HepG2 (cell line): ENCODE results near the gene ARHGEF39. TPM values are rescaled to one million over a fixed set of nuclear protein-coding genes. Genes with fewer than 3 reads are reported as not detected.

Source experiments
- ATAC-seq: fragments of 200-7000 bp; cut with Tn5 transposase; 3 replicates; pipeline ENCODE4 v1.9.1; 2020; ENCODE audit warnings: mild to moderate bottlenecking, moderate library complexity
- BruUV-seq: library from RNA; stranded (reverse); fragments of 400-500 nt; replicated peaks from 2 replicates; lab custom pipeline; 2021; lab: Mats Ljungman, UMichigan
- CTCF ChIA-PET: fragments of 300-600 bp; formaldehyde crosslinking; extraction: SDS; loops from one replicate; lab custom pipeline; 2021; ENCODE audit warnings: low total read pairs, inconsistent platforms, low intra/inter-chr PET ratio; lab: Yijun Ruan, JAX
- POLR2A ChIA-PET: fragments of 350-600 bp; sonication (Branson Sonifier 250); formaldehyde crosslinking; loops from one replicate; lab custom pipeline; 2020; ENCODE audit warnings: antibody characterized with exemption, inconsistent platforms; lab: Yijun Ruan, JAX
- DNase-seq: peaks from one replicate; pipeline ENCODE4 v3.0.0-alpha.2; 2015; ENCODE audit warnings: low spot score
- FAIRE-seq: peaks from 3 replicates; lab custom pipeline; 2011; peaks lifted over from hg19 to GRCh38; lab: Jason Lieb, UNC
- H2AFZ ChIP-seq: one replicate; pipeline ENCODE4 v1.6.1; 2011; ENCODE audit warnings: low read length, inconsistent platforms
- H3K27ac ChIP-seq: fragments of 300-600 bp; 3 replicates; pipeline ENCODE4 v1.8.0; 2011; ENCODE audit warnings: mixed run types, mild to moderate bottlenecking, mixed read lengths, low read length, inconsistent platforms; ENCODE audit not compliant: insufficient read depth; ENCODE audit errors: extremely low read length
- H3K27me3 ChIP-seq, 2 experiments: fragments of 200-600 bp in 1 of 2; 2 replicates in 1 of 2; 3 replicates in 1 of 2; pipeline versions ENCODE4 v1.6.0 to v1.8.0; 2011; ENCODE audit warnings: low read length in 2 of 2, mild to moderate bottlenecking in 2 of 2, moderate library complexity in 2 of 2, inconsistent platforms in 1 of 2; ENCODE audit not compliant: insufficient read depth in 2 of 2, control insufficient read depth in 1 of 2
- H3K36me3 ChIP-seq, 2 experiments: fragments of 200-600 bp in 1 of 2; replicated peaks in 1 of 2; 2 replicates in 1 of 2; 3 replicates in 1 of 2; pipeline versions ENCODE4 v1.5.1 to v1.8.0; 2011; ENCODE audit warnings: low read length in 2 of 2, inconsistent platforms in 1 of 2; ENCODE audit not compliant: insufficient read depth in 2 of 2, control insufficient read depth in 1 of 2
- H3K4me1 ChIP-seq: 2 replicates; pipeline ENCODE4 v1.5.1; 2012; ENCODE audit warnings: low read length, inconsistent platforms; ENCODE audit not compliant: insufficient read depth
- H3K4me2 ChIP-seq: 2 replicates; pipeline ENCODE4 v1.6.0; 2011; ENCODE audit warnings: low read depth, low read length, inconsistent platforms
- H3K4me3 ChIP-seq, 3 experiments: fragments of 200-600 bp in 1 of 3; sonication (generic), shearing (Covaris generic) in 1 of 3; replicated peaks in 1 of 3; 2 replicates each; pipeline ENCODE4 v1.5.1; 2011 to 2016; ENCODE audit warnings: low read length in 3 of 3, inconsistent platforms in 2 of 3, low read depth in 2 of 3, mild to moderate bottlenecking in 2 of 3, control low read depth in 1 of 3, mixed read lengths in 1 of 3; ENCODE audit not compliant: insufficient read depth in 1 of 3
- H3K79me2 ChIP-seq: one replicate; pipeline ENCODE4 v1.6.1; 2011; ENCODE audit warnings: low read length, inconsistent platforms; ENCODE audit not compliant: insufficient read depth
- H3K9ac ChIP-seq: 2 replicates; pipeline ENCODE4 v1.6.0; 2011; ENCODE audit warnings: mild to moderate bottlenecking, low read depth, low read length, inconsistent platforms; ENCODE audit not compliant: insufficient read depth
- H3K9me3 ChIP-seq: 2 replicates; pipeline ENCODE4 v1.5.1; 2012; ENCODE audit warnings: mild to moderate bottlenecking, low read length
- H4K20me1 ChIP-seq: 2 replicates; pipeline ENCODE4 v1.6.0; 2011; ENCODE audit warnings: inconsistent platforms, mild to moderate bottlenecking, low read length, moderate library complexity; ENCODE audit not compliant: insufficient read depth
- ARNTL ChIP-seq: sonication (generic); formaldehyde crosslinking; IDR thresholded peaks from 2 replicates; pipeline ENCODE4 v1.4.0; 2020; ENCODE audit warnings: mild to moderate bottlenecking, missing genetic modification reagents
- FOXJ3 ChIP-seq: sonication (generic); formaldehyde crosslinking; IDR thresholded peaks from 2 replicates; pipeline ENCODE4 v1.4.0; 2020; ENCODE audit warnings: missing genetic modification reagents, mild to moderate bottlenecking, borderline replicate concordance
- HDAC1 ChIP-seq: sonication (generic); formaldehyde crosslinking; IDR thresholded peaks from 2 replicates; pipeline ENCODE4 v1.5.1; 2020; ENCODE audit warnings: mild to moderate bottlenecking, missing genetic modification reagents
- HOMEZ ChIP-seq: IDR thresholded peaks from 2 replicates; pipeline ENCODE4 v1.6.1; 2016; ENCODE audit warnings: low read depth
- MIER2 ChIP-seq: IDR thresholded peaks from 2 replicates; pipeline ENCODE4 v1.6.1; 2016; ENCODE audit warnings: missing biosample characterization, missing genetic modification reagents
- PRMT3 ChIP-seq: sonication (generic); formaldehyde crosslinking; IDR thresholded peaks from 2 replicates; pipeline ENCODE4 v1.8.1; 2022; ENCODE audit warnings: low read depth, mild to moderate bottlenecking, moderate library complexity, missing genetic modification reagents, borderline replicate concordance
- ZNF143 ChIP-seq: sonication (generic); formaldehyde crosslinking; IDR thresholded peaks from 2 replicates; pipeline ENCODE4 v1.4.0; 2020; ENCODE audit warnings: missing genetic modification reagents
- ZNF484 ChIP-seq: sonication (generic); formaldehyde crosslinking; IDR thresholded peaks from 2 replicates; pipeline ENCODE4 v1.5.1; 2020; ENCODE audit warnings: mild to moderate bottlenecking, low read depth, missing genetic modification reagents, borderline replicate concordance
- WGBS: methylation state at CpG from one replicate; pipeline ENCODE4 v1.1.6; 2017; ENCODE audit warnings: low lambda C conversion rate; 5-methylcytosine and 5-hydroxymethylcytosine counted together
- in situ Hi-C: cut with HindIII; loops from 2 replicates; pipeline ENCODE4 v1.10.0; 2017; ENCODE audit warnings: low pct_unique_long_range_greater_than_20kb; ENCODE audit not compliant: extremely low pct_ligation_motif_present
- intact Hi-C: fragments of 100-400 bp; cut with micrococcal nuclease; formaldehyde crosslinking; loops from one replicate; pipeline ENCODE4 v1.10.0; 2022; ENCODE audit not compliant: unreplicated experiment
- polyA plus RNA-seq, 8 experiments: library from polyadenylated mRNA; depleted of rRNA in 3 of 8; stranded (reverse) in 7 of 8; unstranded in 1 of 8; fragments of >200 nt; fragmentation: Illumina TruSeq in 4 of 8; extraction: Trizol in 4 of 8; gene quantifications; 2 replicates each; pipeline versions ENCODE4 v1.2.1 to v1.2.3, GENCODE V29; 2011 to 2016; ENCODE audit warnings: low read depth in 4 of 8, missing spikeins in 1 of 8, mixed read lengths in 1 of 8; ENCODE audit not compliant: insufficient read depth in 1 of 8
- total RNA-seq, 5 experiments: library from RNA; depleted of rRNA; stranded (reverse); fragments of >200 nt; fragmentation: Illumina TruSeq; extraction: Trizol; gene quantifications; 2 replicates each; pipeline ENCODE4 v1.2.3, GENCODE V29; 2016; ENCODE audit warnings: low read depth in 1 of 5
- TF ChIP-seq, protein P1 (sequence below): sonication (generic); formaldehyde crosslinking; IDR thresholded peaks from 2 replicates; pipeline ENCODE4 v1.8.0; 2022; ENCODE audit warnings: mild to moderate bottlenecking, missing genetic modification reagents, moderate library complexity
- TF ChIP-seq, protein P2 (sequence below): sonication (generic); formaldehyde crosslinking; IDR thresholded peaks from 2 replicates; pipeline ENCODE4 v1.4.0; 2020; ENCODE audit warnings: mild to moderate bottlenecking, missing genetic modification reagents

The ARHGEF39 gene
- total and polyA plus RNA-seq, 2 of the 13 experiments (the other 11 are each of a cell fraction or from before 2014, with no cell fraction given), result 11.2 to 12.3 TPM

DNA sequence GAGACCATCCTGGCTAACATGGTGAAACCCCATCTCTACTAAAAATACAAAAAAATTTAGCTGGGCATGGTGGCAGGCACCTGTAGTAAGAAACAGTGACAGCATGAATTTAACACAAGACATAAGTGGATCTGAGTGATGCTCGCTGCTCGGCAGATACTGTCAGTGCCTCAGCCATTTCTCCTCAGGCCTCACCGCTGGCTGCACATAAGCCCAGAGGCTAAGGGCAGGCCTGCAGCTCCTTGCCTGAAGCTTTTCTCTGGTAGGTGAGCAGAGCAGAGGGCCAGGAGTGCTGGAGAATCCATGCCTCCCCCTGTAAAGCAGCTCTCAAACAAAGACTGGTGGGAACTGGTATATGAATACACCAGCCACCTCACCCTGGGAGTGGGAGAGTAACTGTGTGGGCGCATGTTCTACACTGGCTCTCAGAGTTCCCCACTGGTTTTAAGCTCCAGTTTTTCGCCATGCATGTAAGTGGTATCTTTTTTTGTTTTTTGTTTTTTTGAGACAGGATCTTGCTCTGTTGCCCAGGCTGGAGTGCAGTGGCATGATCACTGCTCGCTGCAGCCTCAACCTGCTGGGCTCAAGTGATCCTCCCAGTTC, 36.5 kb downstream of the ARHGEF39 start:
- DNase-seq, result no peak
- in situ Hi-C loops, result no loop called here
- Histone ChIP-seq H3K4me3 (no peak overlapping the region), H3K27me3 (no peaks in the 10 kb centered on the region; a peak in 2 of 5 replicates), H3K9ac (no peak overlapping the region), H3K9me3 (no peaks in the 10 kb centered on the region), H3K79me2 (no peaks in the 10 kb centered on the region), H2AFZ (no peak overlapping the region), H3K27ac (no peak overlapping the region), H4K20me1 (no peaks in the 10 kb centered on the region), H3K36me3 (no peaks in the 10 kb centered on the region), H3K4me1 (no peaks in the 10 kb centered on the region), H3K4me2 (no peak overlapping the region)
- TF ChIP-seq, protein P1, sequence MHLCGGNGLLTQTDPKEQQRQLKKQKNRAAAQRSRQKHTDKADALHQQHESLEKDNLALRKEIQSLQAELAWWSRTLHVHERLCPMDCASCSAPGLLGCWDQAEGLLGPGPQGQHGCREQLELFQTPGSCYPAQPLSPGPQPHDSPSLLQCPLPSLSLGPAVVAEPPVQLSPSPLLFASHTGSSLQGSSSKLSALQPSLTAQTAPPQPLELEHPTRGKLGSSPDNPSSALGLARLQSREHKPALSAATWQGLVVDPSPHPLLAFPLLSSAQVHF (CRISPR knock-in tag), result no peak
- TF ChIP-seq ARNTL (CRISPR knock-in tag), result no peak
- TF ChIP-seq, protein P2, sequence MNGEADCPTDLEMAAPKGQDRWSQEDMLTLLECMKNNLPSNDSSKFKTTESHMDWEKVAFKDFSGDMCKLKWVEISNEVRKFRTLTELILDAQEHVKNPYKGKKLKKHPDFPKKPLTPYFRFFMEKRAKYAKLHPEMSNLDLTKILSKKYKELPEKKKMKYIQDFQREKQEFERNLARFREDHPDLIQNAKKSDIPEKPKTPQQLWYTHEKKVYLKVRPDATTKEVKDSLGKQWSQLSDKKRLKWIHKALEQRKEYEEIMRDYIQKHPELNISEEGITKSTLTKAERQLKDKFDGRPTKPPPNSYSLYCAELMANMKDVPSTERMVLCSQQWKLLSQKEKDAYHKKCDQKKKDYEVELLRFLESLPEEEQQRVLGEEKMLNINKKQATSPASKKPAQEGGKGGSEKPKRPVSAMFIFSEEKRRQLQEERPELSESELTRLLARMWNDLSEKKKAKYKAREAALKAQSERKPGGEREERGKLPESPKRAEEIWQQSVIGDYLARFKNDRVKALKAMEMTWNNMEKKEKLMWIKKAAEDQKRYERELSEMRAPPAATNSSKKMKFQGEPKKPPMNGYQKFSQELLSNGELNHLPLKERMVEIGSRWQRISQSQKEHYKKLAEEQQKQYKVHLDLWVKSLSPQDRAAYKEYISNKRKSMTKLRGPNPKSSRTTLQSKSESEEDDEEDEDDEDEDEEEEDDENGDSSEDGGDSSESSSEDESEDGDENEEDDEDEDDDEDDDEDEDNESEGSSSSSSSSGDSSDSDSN (CRISPR knock-in tag), result no peak
- TF ChIP-seq PRMT3, result no peak
- no peak for TF ChIP-seq ZNF143
- no peak for TF ChIP-seq ZNF484 (CRISPR knock-in tag)
- TF ChIP-seq MIER2, result no peak
- TF ChIP-seq FOXJ3 (CRISPR knock-in tag), result no peak
- TF ChIP-seq HDAC1 (CRISPR knock-in tag), result no peak
- TF ChIP-seq HOMEZ, result no peak
- FAIRE-seq, result no peak
- CTCF ChIA-PET, result no interaction called here
- BruUV-seq, result no TSS peak
- POLR2A ChIA-PET, result no interaction called here
- peak; percentile 36 for ATAC-seq
- intact Hi-C loops, result no loop called here
- 71% methylated on average over 6 of the region's 6 CpGs for WGBS
